Adrenal gland (tissue), 5 donors: Measurements from ENCODE around the gene DDX5.

Experiments used
- POLR2A ChIP-seq, 2 donors: fragments of 450-650 bp; IDR thresholded peaks; one replicate each; pipeline ENCODE4 v1.6.1; 2017; ENCODE audit warnings: antibody characterized with exemption in 2 of 2, mild to moderate bottlenecking in 2 of 2, moderate library complexity in 1 of 2
- TF ChIP-seq, protein P1 (sequence below), 6 experiments: fragments of 450-650 bp in 4 of 6; fragments of 200-600 bp in 2 of 6; sonication (generic) in 1 of 6; IDR thresholded peaks; 1 replicate in 5 of 6; 2 replicates in 1 of 6; pipeline versions ENCODE4 v1.5.1 to v1.8.0; 2016 to 2021; ENCODE audit warnings: antibody characterized with exemption in 6 of 6, mild to moderate bottlenecking in 2 of 6, moderate library complexity in 1 of 6
- donor health status: DM: no; HTN: no; CAD: no.

GRCh38 chr17:64504769-64505339 is 1.2 kb downstream of the DDX5 start:
- TF ChIP-seq, protein P1, sequence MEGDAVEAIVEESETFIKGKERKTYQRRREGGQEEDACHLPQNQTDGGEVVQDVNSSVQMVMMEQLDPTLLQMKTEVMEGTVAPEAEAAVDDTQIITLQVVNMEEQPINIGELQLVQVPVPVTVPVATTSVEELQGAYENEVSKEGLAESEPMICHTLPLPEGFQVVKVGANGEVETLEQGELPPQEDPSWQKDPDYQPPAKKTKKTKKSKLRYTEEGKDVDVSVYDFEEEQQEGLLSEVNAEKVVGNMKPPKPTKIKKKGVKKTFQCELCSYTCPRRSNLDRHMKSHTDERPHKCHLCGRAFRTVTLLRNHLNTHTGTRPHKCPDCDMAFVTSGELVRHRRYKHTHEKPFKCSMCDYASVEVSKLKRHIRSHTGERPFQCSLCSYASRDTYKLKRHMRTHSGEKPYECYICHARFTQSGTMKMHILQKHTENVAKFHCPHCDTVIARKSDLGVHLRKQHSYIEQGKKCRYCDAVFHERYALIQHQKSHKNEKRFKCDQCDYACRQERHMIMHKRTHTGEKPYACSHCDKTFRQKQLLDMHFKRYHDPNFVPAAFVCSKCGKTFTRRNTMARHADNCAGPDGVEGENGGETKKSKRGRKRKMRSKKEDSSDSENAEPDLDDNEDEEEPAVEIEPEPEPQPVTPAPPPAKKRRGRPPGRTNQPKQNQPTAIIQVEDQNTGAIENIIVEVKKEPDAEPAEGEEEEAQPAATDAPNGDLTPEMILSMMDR (IDR thresholded peaks at IDR 0.05), result no peak
- no peak for TF ChIP-seq POLR2A (IDR thresholded peaks at IDR 0.05)
